OCI-LY1 (cell line): Measurements from ENCODE around the gene TTC28.

Experiments used
- H2AFZ ChIP-seq: fragments of 200-600 bp; sonication (generic), shearing (Covaris generic); 2 replicates; pipeline ENCODE4 v1.6.0; 2014; ENCODE audit warnings: antibody characterized with exemption, mild to moderate bottlenecking, low read length
- H3F3A ChIP-seq: fragments of 200-600 bp; sonication (generic), shearing (Covaris generic); 2 replicates; pipeline ENCODE4 v1.6.0; 2014; ENCODE audit warnings: mild to moderate bottlenecking, antibody characterized with exemption, low read length, moderate library complexity; ENCODE audit not compliant: insufficient read depth
- H3K27ac ChIP-seq: fragments of 200-600 bp; sonication (generic); 2 replicates; pipeline ENCODE4 v1.5.1; 2014; ENCODE audit warnings: low read length, mixed run types, mild to moderate bottlenecking, low read depth; ENCODE audit not compliant: poor library complexity, severe bottlenecking
- H3K27me3 ChIP-seq: fragments of 200-600 bp; sonication (generic); 2 replicates; pipeline ENCODE4 v1.6.0; 2014; ENCODE audit warnings: antibody characterized with exemption, mild to moderate bottlenecking, low read length, moderate library complexity; ENCODE audit not compliant: insufficient read depth
- H3K36me3 ChIP-seq: fragments of 200-600 bp; sonication (generic); 2 replicates; pipeline ENCODE4 v1.6.1; 2014; ENCODE audit warnings: mild to moderate bottlenecking, antibody characterized with exemption, low read length, moderate library complexity, mixed read lengths; ENCODE audit not compliant: insufficient read depth
- H3K4me1 ChIP-seq: fragments of 200-600 bp; sonication (generic); 2 replicates; pipeline ENCODE4 v1.5.1; 2014; ENCODE audit warnings: mild to moderate bottlenecking, low read length, moderate library complexity; ENCODE audit not compliant: insufficient read depth, severe bottlenecking
- H3K4me2 ChIP-seq: fragments of 200-600 bp; sonication (generic), shearing (Covaris generic); 2 replicates; pipeline ENCODE4 v1.6.1; 2014; ENCODE audit warnings: low read length
- H3K4me3 ChIP-seq: fragments of 200-600 bp; sonication (generic); 2 replicates; pipeline ENCODE4 v1.5.1; 2014; ENCODE audit warnings: low read length, low read depth, mild to moderate bottlenecking, mixed read lengths; ENCODE audit not compliant: poor library complexity, severe bottlenecking
- H3K79me2 ChIP-seq: fragments of 200-600 bp; shearing (Covaris generic); 2 replicates; pipeline ENCODE4 v1.6.1; 2016; ENCODE audit warnings: mixed run types, low read length, mixed read lengths; ENCODE audit not compliant: insufficient read depth
- H3K9ac ChIP-seq: fragments of 200-600 bp; sonication (generic), shearing (Covaris generic); 2 replicates; pipeline ENCODE4 v1.6.1; 2014; ENCODE audit warnings: mild to moderate bottlenecking, low read length, mixed read lengths
- H3K9me2 ChIP-seq: fragments of 200-600 bp; sonication (generic), shearing (Covaris generic); 2 replicates; pipeline ENCODE4 v1.6.1; 2014; ENCODE audit warnings: low read depth, mild to moderate bottlenecking, low read length, mixed read lengths
- H3K9me3 ChIP-seq: fragments of 200-600 bp; shearing (Covaris generic); 2 replicates; pipeline ENCODE4 v1.6.1; 2014; ENCODE audit warnings: low read length, mixed read lengths
- H4K20me1 ChIP-seq: fragments of 200-600 bp; sonication (generic), shearing (Covaris generic); 2 replicates; pipeline ENCODE4 v1.6.0; 2016; ENCODE audit warnings: mild to moderate bottlenecking, low read length; ENCODE audit not compliant: insufficient read depth
- EZH2 ChIP-seq: fragments of 200-600 bp; sonication (generic), shearing (Covaris generic); IDR thresholded peaks from 2 replicates; pipeline ENCODE4 v1.8.0; 2017; ENCODE audit warnings: borderline replicate concordance, mixed run types, mild to moderate bottlenecking, antibody characterized with exemption, low read length, moderate library complexity, mixed read lengths
- TF ChIP-seq, protein P1 (sequence below): fragments of 200-600 bp; sonication (generic), shearing (Covaris generic); IDR thresholded peaks from 2 replicates; pipeline ENCODE4 v1.5.1; 2017; ENCODE audit warnings: mild to moderate bottlenecking, antibody characterized with exemption, low read length, moderate library complexity, mixed read lengths

TTC28 gene

GRCh38 chr22:28714043-28714628, 34.5 kb upstream of the TTC28 start:
- Histone ChIP-seq H3K4me2 (no peak overlapping the region), H3K4me1 (no peaks in the 10 kb centered on the region), H3K9ac (no peak overlapping the region), H3K27ac (no peak overlapping the region), H2AFZ (no peak overlapping the region), H3K4me3 (no peak overlapping the region), H4K20me1 (no peaks in the 10 kb centered on the region), H3K36me3 (peaks cover 48% of the 10 kb centered on the region), H3F3A (no peaks in the 10 kb centered on the region), H3K79me2 (no peaks in the 10 kb centered on the region), H3K9me3 (no peaks in the 10 kb centered on the region), H3K9me2 (no peaks in the 10 kb centered on the region), H3K27me3 (no peaks in the 10 kb centered on the region)
- TF ChIP-seq, protein P1, sequence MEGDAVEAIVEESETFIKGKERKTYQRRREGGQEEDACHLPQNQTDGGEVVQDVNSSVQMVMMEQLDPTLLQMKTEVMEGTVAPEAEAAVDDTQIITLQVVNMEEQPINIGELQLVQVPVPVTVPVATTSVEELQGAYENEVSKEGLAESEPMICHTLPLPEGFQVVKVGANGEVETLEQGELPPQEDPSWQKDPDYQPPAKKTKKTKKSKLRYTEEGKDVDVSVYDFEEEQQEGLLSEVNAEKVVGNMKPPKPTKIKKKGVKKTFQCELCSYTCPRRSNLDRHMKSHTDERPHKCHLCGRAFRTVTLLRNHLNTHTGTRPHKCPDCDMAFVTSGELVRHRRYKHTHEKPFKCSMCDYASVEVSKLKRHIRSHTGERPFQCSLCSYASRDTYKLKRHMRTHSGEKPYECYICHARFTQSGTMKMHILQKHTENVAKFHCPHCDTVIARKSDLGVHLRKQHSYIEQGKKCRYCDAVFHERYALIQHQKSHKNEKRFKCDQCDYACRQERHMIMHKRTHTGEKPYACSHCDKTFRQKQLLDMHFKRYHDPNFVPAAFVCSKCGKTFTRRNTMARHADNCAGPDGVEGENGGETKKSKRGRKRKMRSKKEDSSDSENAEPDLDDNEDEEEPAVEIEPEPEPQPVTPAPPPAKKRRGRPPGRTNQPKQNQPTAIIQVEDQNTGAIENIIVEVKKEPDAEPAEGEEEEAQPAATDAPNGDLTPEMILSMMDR = no peak

DNA sequence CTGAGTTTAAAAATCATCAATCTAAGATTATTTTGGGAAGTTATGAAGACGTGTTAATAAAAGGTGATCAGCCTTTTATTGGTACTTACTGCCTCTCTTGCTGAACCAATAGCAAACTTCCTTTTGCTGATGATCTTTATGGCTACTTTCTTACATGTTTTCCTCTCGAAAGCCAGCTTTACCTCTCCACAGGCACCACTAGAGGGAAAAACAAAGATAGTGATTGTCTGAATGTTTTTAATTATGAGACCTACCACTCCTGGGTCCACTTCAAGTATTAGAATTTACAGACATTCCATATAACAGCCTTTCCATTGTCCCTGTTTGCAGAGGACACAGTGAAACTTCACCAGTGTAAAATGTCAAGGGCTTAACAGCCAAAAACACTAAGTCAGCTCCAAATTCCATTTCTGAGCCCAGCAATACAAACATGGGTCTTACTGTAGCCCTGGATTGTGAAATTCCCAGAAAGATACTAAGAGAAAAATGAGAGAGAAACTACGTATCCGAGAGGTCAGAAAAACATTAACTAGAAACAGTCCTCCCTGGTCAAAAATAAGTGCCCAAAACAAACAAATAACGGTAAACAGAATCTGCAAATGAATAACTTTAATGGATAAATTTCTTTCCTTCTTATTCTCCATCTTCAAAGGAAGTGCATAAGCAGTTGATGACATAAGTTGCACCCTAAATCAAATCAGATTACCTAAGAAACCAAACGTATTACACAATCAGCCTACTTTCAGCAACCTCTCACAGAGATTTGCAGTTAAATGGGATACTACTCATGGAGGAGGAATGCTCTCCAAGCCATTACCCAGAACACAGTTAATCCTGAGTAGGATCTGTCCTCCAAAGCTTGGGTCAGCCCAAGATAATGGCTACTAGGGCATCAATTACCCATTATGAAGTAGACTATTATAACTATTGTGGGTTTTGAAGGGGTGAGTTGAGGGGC, 32.5 kb upstream of the TTC28 start:
- Histone ChIP-seq H3K79me2 (no peaks in the 10 kb centered on the region), H3K4me1 (peaks cover 5% of the 10 kb centered on the region), H3F3A (no peaks in the 10 kb centered on the region), H3K4me2 (no peak overlapping the region), H2AFZ (no peak overlapping the region), H3K27me3 (no peaks in the 10 kb centered on the region), H3K9me3 (no peaks in the 10 kb centered on the region), H3K36me3 (peaks cover 41% of the 10 kb centered on the region; the same call in 1 of the 2 replicates), H3K27ac (no peak overlapping the region), H4K20me1 (no peaks in the 10 kb centered on the region), H3K9ac (no peak overlapping the region), H3K4me3 (no peak overlapping the region), H3K9me2 (no peaks in the 10 kb centered on the region)
- TF ChIP-seq EZH2 = no peak
- TF ChIP-seq, protein P1 = no peak

- peaks cover 42% of the 10 kb centered on the region; the same call in 1 of the 2 replicates for H3K36me3 ChIP-seq
- H3K27me3 ChIP-seq = no peaks in the 10 kb centered on the region
Observed at GRCh38 chr22:28711341-28711740, 31.7 kb upstream of the TTC28 start.

More at GRCh38 chr22:28711341-28711740, 31.7 kb upstream of the TTC28 start:
- Histone ChIP-seq H3K9me2 (no peaks in the 10 kb centered on the region), H3K4me1 (peaks cover 10% of the 10 kb centered on the region), H3K9me3 (no peaks in the 10 kb centered on the region), H4K20me1 (no peaks in the 10 kb centered on the region), H2AFZ (no peak overlapping the region), H3K79me2 (no peaks in the 10 kb centered on the region), H3F3A (no peaks in the 10 kb centered on the region), H3K4me3 (no peak overlapping the region), H3K27ac (no peak overlapping the region), H3K9ac (no peak overlapping the region), H3K4me2 (no peak overlapping the region)
- no peak for TF ChIP-seq EZH2
- TF ChIP-seq, protein P1 = no peak
